GM12873 (cell line): Measurements from ENCODE around the gene UXS1.

ENCODE experiments used
- TF ChIP-seq, protein P1 (sequence below): IDR thresholded peaks from 2 replicates; pipeline ENCODE4 v1.5.1; 2012; ENCODE audit warnings: low read depth, mild to moderate bottlenecking, moderate library complexity, low read length, control low read depth; ENCODE audit not compliant: insufficient read depth; ENCODE audit errors: missing control alignments

The UXS1 gene

DNA sequence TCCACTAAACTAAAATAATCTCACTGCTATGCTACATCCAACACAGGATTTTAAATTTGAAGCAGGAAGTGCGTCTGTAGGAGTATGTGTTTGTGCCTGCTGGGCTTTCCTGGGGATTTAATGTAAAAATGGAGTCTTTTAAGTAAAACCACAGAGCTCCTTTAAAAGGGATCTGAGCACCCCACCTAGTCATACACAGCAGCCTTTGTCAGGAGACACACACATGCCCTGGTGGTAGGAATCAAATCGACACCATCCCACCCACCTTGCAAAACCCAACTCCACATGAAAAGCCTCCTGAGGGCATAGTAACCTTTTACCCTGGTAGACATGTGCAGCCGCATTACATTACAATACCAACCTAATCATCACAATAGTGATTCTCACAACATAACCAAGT lies 29.1 kb downstream of the UXS1 start:
- TF ChIP-seq, protein P1, sequence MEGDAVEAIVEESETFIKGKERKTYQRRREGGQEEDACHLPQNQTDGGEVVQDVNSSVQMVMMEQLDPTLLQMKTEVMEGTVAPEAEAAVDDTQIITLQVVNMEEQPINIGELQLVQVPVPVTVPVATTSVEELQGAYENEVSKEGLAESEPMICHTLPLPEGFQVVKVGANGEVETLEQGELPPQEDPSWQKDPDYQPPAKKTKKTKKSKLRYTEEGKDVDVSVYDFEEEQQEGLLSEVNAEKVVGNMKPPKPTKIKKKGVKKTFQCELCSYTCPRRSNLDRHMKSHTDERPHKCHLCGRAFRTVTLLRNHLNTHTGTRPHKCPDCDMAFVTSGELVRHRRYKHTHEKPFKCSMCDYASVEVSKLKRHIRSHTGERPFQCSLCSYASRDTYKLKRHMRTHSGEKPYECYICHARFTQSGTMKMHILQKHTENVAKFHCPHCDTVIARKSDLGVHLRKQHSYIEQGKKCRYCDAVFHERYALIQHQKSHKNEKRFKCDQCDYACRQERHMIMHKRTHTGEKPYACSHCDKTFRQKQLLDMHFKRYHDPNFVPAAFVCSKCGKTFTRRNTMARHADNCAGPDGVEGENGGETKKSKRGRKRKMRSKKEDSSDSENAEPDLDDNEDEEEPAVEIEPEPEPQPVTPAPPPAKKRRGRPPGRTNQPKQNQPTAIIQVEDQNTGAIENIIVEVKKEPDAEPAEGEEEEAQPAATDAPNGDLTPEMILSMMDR = peak; percentile 8

DNA sequence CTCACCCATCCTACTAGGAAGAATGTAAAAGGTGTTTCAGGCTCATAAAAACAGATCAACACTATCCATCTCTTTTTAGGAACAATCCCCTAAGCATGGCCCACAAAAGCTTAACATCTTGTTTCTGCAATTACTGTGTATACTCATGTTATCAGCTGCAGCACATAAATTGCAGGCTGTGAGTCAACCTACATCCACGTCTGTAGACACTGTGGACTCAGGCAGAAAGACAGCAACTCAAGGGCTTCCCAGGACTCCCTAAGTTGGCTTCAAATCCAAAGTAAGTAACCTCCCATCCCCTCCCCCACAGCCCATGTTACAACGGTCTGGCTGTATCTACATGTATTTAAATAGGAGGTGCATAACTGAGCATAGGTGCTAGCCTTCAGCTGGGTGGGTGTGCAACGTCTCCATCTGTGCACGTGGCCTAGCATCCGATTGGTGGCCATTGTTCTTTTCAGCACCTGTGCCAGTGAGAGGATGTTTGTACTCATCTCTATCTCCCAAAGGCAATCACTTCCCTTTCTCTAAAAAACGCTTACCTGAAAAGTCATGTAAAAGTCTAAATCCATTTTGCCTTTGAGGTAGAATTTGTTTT lies 30.1 kb downstream of the UXS1 start:
- TF ChIP-seq, protein P1 = no peak

DNA sequence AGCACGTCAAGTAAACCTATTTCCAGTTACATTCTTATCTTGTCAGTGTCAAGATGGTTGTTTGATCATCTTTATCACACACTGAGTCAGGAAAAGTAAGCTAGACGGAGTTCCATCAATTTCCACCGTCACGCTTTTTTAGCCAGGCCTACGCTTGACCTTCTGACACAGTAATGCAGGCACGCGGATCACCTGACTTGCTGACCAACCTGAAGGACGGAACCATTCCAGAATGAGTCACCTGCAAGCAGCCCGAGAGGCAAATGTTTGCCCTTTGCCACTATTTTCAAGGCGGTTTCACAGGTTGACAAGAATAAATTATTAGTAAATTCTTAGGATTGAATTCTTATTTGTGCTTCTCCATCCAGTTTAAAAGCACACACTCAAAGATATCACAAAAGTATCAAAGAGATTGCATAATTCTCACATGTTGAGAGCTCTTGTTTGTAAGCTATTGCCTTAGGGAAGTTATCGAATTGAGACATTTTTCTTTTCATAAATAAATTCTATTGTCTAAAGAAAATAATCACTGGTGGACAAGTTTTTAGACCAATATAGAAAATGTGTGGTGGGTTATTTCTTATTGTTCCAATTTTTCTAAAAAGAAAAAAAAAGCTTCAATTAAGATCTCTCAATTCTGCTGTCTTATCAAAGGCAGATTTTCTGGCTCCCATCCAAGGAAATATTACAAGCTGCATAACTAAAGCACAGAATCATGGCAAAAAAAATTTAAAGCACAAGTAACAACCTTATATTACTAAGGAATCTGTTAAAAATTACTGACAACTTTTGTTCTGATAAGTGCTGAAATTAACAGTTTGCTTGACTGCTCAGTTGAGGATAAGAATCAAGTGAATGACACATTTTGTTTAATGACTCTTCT lies 31.9 kb downstream of the UXS1 start:
- TF ChIP-seq, protein P1 = no peak

DNA sequence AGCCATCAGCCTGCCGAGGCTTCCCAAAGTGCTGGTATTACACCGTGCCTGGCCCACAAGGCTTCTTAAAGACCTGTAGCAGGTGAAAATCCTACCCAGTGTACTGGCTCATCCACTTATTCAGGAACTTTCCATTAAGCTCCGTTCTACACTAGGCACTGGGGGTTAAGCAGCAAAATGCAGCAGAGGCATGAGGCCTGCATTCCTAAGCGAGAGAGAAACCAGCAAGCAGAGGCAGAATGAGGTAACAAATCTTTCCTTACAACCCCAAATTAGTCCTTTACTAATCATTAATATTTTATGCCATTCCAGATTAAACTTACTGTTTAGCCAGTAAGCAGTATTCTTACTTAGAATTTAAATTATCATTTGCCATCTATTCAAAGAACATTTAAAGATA lies 32.8 kb downstream of the UXS1 start:
- TF ChIP-seq, protein P1 = no peak

DNA sequence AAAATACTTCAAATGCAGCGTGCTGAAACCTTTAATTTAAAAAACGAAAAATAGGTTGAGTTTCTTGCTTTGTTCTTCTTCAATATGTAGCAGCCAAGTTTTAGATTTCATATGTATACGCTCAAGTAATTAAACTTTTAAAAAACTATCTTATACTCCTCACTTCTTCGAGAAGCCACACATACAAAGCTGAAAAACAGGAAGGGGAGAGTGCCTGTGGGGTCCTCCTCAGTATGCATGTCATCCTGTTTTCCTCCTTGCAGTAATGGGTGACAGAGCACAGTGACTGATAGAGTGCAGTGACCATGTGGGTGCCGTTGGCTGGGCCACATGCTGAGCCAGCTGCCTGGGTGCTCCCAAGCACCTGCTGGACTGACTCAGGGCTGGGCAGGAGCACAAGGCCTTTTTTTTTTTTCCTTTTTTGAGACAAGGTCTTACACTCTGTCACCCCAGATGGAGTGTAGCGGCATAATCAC lies 33.3 kb downstream of the UXS1 start:
- TF ChIP-seq, protein P1 = no peak

DNA sequence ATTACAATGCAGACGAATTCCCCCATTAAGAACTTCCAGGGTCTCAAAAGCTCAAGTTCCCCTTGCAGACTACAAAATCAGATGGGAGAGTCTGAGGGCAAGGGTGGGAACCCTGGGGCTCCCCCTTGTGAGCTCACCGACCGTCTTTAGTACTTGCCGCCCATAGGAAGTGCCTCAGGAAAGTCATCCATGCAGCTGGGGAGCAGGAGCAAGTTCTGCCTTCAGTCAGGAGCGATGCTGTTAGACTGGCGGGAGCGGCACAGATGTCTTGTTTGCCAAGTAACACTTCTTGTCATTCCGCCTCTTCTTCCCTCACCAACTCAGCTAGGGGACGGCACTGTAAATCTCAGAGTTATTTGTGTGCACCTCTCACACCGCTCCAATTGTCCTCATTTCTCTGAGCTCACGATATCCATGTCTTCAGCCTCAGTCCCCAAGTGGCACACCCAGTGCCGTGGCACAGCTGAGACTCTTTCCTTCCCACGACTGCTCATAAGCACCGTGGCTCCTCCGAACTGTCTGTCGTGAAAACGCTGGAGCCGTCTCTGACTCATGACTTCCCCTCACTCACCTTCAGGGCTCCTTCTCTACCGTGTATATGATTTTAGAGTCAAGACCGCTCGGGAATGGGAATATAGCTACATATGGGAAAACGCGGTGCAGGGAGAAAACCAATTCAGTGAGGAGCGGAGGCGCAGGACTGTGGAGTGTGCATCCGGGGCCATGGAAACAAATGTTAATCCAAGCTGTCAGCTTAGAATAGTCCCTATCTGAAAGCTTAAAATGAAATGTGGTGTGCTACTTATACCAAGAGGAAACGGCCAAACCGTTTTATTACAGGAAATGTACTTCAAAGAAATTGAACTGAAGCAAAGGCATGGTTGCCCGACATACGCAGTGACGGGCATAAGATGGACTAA lies 34.0 kb downstream of the UXS1 start:
- TF ChIP-seq, protein P1 = no peak
